Adipocyte (in vitro differentiated cells): ENCODE results near the gene GPANK1.

Experiments used
- DNase-seq: peaks from one replicate; pipeline ENCODE4 v3.0.0-alpha.2; 2015; ENCODE audit warnings: low read depth
- H3K27me3 ChIP-seq: replicated peaks from 2 replicates; pipeline ENCODE4 v1.7.0; 2013; ENCODE audit warnings: mild to moderate bottlenecking, low read length, moderate library complexity; ENCODE audit not compliant: control insufficient read depth, insufficient read depth
- H3K36me3 ChIP-seq: 2 replicates; pipeline ENCODE4 v1.7.0; 2013; ENCODE audit warnings: low read length, mild to moderate bottlenecking, moderate library complexity; ENCODE audit not compliant: control insufficient read depth, insufficient read depth, severe bottlenecking
- H3K4me1 ChIP-seq: 2 replicates; pipeline ENCODE4 v1.7.0; 2013; ENCODE audit warnings: mild to moderate bottlenecking, low read length, moderate library complexity; ENCODE audit not compliant: control insufficient read depth, insufficient read depth
- H3K4me3 ChIP-seq: 2 replicates; pipeline ENCODE4 v1.7.0; 2013; ENCODE audit warnings: mild to moderate bottlenecking, low read length, moderate library complexity
- H3K9ac ChIP-seq: 2 replicates; pipeline ENCODE4 v1.7.0; 2013; ENCODE audit warnings: mild to moderate bottlenecking, low read length, moderate library complexity
- H3K9me3 ChIP-seq: 2 replicates; pipeline ENCODE4 v1.7.0; 2013; ENCODE audit warnings: mild to moderate bottlenecking, low read length, moderate library complexity; ENCODE audit not compliant: control insufficient read depth

Gene GPANK1

GRCh38 chr6:31702819-31703716, 38.3 kb upstream of the GPANK1 start, which contains the start of gene ABHD16A:
TSS of gene ABHD16A (minus strand) at chr6:31703324. CDS start at chr6:31703281, 43 bp downstream.
- H3K27me3 ChIP-seq: no peaks in the 10 kb centered on the region
- peaks cover under 1% of the 10 kb centered on the region for H3K36me3 ChIP-seq
- H3K9me3 ChIP-seq: no peaks in the 10 kb centered on the region
- peak within 1 kb of the TSS; percentile 95 for H3K9ac ChIP-seq
- DNase-seq: peak; percentile 99
- peaks cover 16% of the 10 kb centered on the region for H3K4me1 ChIP-seq
- H3K4me3 ChIP-seq: peak within 1 kb of the TSS; percentile 88

- Histone ChIP-seq H3K36me3 (peaks cover 6% of the 10 kb centered on the region), H3K9me3 (no peaks in the 10 kb centered on the region), H3K4me3 (peak overlapping the region; percentile 88), H3K4me1 (peaks cover 16% of the 10 kb centered on the region), H3K9ac (peak overlapping the region; percentile 95), H3K27me3 (no peaks in the 10 kb centered on the region)
- peak; percentile 62 for DNase-seq
These were observed 37.6 kb upstream of the GPANK1 start for GRCh38 chr6:31702405-31702818.

- Histone ChIP-seq H3K9ac (peak overlapping the region; percentile 95), H3K36me3 (peaks cover 11% of the 10 kb centered on the region), H3K9me3 (no peaks in the 10 kb centered on the region), H3K27me3 (no peaks in the 10 kb centered on the region), H3K4me3 (peak overlapping the region; percentile 88), H3K4me1 (peaks cover 16% of the 10 kb centered on the region)
- DNase-seq: peak; percentile 66
These were observed 37.0 kb upstream of the GPANK1 start for GRCh38 chr6:31701666-31702404.

- H3K27me3 ChIP-seq: no peaks in the 10 kb centered on the region
- no peak for DNase-seq
- peaks cover 15% of the 10 kb centered on the region for H3K36me3 ChIP-seq
- H3K4me3 ChIP-seq: no peak overlapping the region
- H3K9me3 ChIP-seq: no peaks in the 10 kb centered on the region
- peak overlapping the region; percentile 95 for H3K9ac ChIP-seq
- H3K4me1 ChIP-seq: peaks cover 16% of the 10 kb centered on the region
These were observed 36.1 kb upstream of the GPANK1 start for GRCh38 chr6:31700740-31701401.

- peaks cover 13% of the 10 kb centered on the region for H3K4me1 ChIP-seq
- H3K9me3 ChIP-seq: no peaks in the 10 kb centered on the region
- no peak overlapping the region for H3K4me3 ChIP-seq
- H3K27me3 ChIP-seq: no peaks in the 10 kb centered on the region
- H3K9ac ChIP-seq: no peak overlapping the region
- no peak for DNase-seq
- peaks cover 40% of the 10 kb centered on the region for H3K36me3 ChIP-seq
These were observed 32.8 kb upstream of the GPANK1 start for GRCh38 chr6:31697555-31697954.

GRCh38 chr6:31693535-31693934, 28.7 kb upstream of the GPANK1 start:
- H3K4me1 ChIP-seq: no peaks in the 10 kb centered on the region
- H3K9ac ChIP-seq: no peak overlapping the region
- no peaks in the 10 kb centered on the region for H3K9me3 ChIP-seq
- peaks cover 76% of the 10 kb centered on the region for H3K36me3 ChIP-seq
- H3K27me3 ChIP-seq: no peaks in the 10 kb centered on the region
- no peak overlapping the region for H3K4me3 ChIP-seq
- DNase-seq: no peak

GRCh38 chr6:31692886-31693285, 28.1 kb upstream of the GPANK1 start:
- no peak for DNase-seq
- Histone ChIP-seq H3K27me3 (no peaks in the 10 kb centered on the region), H3K4me3 (no peak overlapping the region), H3K36me3 (peaks cover 80% of the 10 kb centered on the region), H3K9me3 (no peaks in the 10 kb centered on the region), H3K9ac (no peak overlapping the region), H3K4me1 (no peaks in the 10 kb centered on the region)

- Histone ChIP-seq H3K4me1 (no peaks in the 10 kb centered on the region), H3K4me3 (no peak overlapping the region), H3K9ac (no peak overlapping the region), H3K27me3 (no peaks in the 10 kb centered on the region), H3K36me3 (peaks cover 82% of the 10 kb centered on the region), H3K9me3 (no peaks in the 10 kb centered on the region)
- DNase-seq: no peak
These were observed 27.6 kb upstream of the GPANK1 start for GRCh38 chr6:31692353-31692752.

- Histone ChIP-seq H3K9ac (no peak overlapping the region), H3K27me3 (no peaks in the 10 kb centered on the region), H3K4me1 (no peaks in the 10 kb centered on the region), H3K36me3 (peaks cover 82% of the 10 kb centered on the region), H3K9me3 (no peaks in the 10 kb centered on the region), H3K4me3 (no peak overlapping the region)
- no peak for DNase-seq
These were observed 26.8 kb upstream of the GPANK1 start for GRCh38 chr6:31691564-31692108.

- Histone ChIP-seq H3K9me3 (no peaks in the 10 kb centered on the region), H3K4me1 (no peaks in the 10 kb centered on the region), H3K9ac (no peak overlapping the region), H3K4me3 (no peak overlapping the region), H3K27me3 (no peaks in the 10 kb centered on the region), H3K36me3 (peaks cover 86% of the 10 kb centered on the region)
- DNase-seq: no peak
These were observed 26.3 kb upstream of the GPANK1 start for GRCh38 chr6:31691078-31691463.
